H9 (cell line): ENCODE data around the gene GNB1L. TPM values are rescaled to one million over a fixed set of nuclear protein-coding genes. Genes with fewer than 3 reads are reported as not detected.

Source experiments
- DNase-seq: peaks from one replicate; pipeline ENCODE4 v3.0.0-alpha.2; 2017
- H2AFZ ChIP-seq: one replicate; pipeline ENCODE4 v1.6.1; 2013; ENCODE audit warnings: mild to moderate bottlenecking, low read length, control low read depth, moderate library complexity
- H2AK5ac ChIP-seq: 2 replicates; pipeline ENCODE4 v1.6.1; 2013; ENCODE audit warnings: low read length, control low read depth, mixed read lengths; ENCODE audit not compliant: insufficient read length
- H2BK120ac ChIP-seq: one replicate; pipeline ENCODE4 v1.6.1; 2013; ENCODE audit warnings: low read depth, mild to moderate bottlenecking, low read length, control low read depth, inconsistent platforms; ENCODE audit not compliant: poor library complexity, severe bottlenecking
- H2BK12ac ChIP-seq: 2 replicates; pipeline ENCODE4 v1.6.1; 2013; ENCODE audit warnings: low read length, control low read depth, mixed read lengths, low read depth; ENCODE audit not compliant: insufficient read length
- H2BK15ac ChIP-seq: 2 replicates; pipeline ENCODE4 v1.6.1; 2013; ENCODE audit warnings: low read depth, low read length, control low read depth
- H2BK20ac ChIP-seq: one replicate; pipeline ENCODE4 v1.6.1; 2013; ENCODE audit warnings: low read depth, mild to moderate bottlenecking, low read length, control low read depth, inconsistent platforms; ENCODE audit not compliant: poor library complexity, severe bottlenecking
- H2BK5ac ChIP-seq: 2 replicates; pipeline ENCODE4 v1.6.1; 2013; ENCODE audit warnings: low read length, control low read depth, mixed read lengths; ENCODE audit not compliant: insufficient read length
- H3K14ac ChIP-seq: 2 replicates; pipeline ENCODE4 v1.6.1; 2013; ENCODE audit warnings: low read length, control low read depth; ENCODE audit not compliant: insufficient read depth
- H3K18ac ChIP-seq: 2 replicates; pipeline ENCODE4 v1.6.1; 2013; ENCODE audit warnings: low read depth, mild to moderate bottlenecking, mixed read lengths, low read length, control low read depth; ENCODE audit not compliant: insufficient read length
- H3K23ac ChIP-seq: 2 replicates; pipeline ENCODE4 v1.6.1; 2013; ENCODE audit warnings: low read length, control low read depth, mixed read lengths, low read depth; ENCODE audit not compliant: insufficient read length
- H3K23me2 ChIP-seq: 2 replicates; pipeline ENCODE4 v1.6.1; 2013; ENCODE audit warnings: low read depth, mild to moderate bottlenecking, mixed read lengths, low read length, control low read depth; ENCODE audit not compliant: insufficient read length, poor library complexity, severe bottlenecking
- H3K27ac ChIP-seq: 2 replicates; pipeline ENCODE4 v1.5.1; 2013; ENCODE audit warnings: low read length, control low read depth, mixed read lengths, low read depth; ENCODE audit not compliant: insufficient read length
- H3K27me3 ChIP-seq: 2 replicates; pipeline ENCODE4 v1.6.1; 2013; ENCODE audit warnings: low read length, control low read depth, inconsistent platforms; ENCODE audit not compliant: insufficient read depth
- H3K4ac ChIP-seq: 2 replicates; pipeline ENCODE4 v1.6.1; 2013; ENCODE audit warnings: low read depth, mild to moderate bottlenecking, control low read depth, inconsistent platforms, low read length, moderate library complexity
- H3K4me1 ChIP-seq: 2 replicates; pipeline ENCODE4 v1.6.1; 2013; ENCODE audit warnings: low read length, control low read depth, inconsistent platforms; ENCODE audit not compliant: insufficient read depth
- H3K4me2 ChIP-seq: 2 replicates; pipeline ENCODE4 v1.6.1; 2013; ENCODE audit warnings: low read length, control low read depth, mixed read lengths; ENCODE audit not compliant: insufficient read length, insufficient read depth
- H3K56ac ChIP-seq: 2 replicates; pipeline ENCODE4 v1.6.1; 2013; ENCODE audit warnings: low read depth, mild to moderate bottlenecking, mixed read lengths, low read length, control low read depth; ENCODE audit not compliant: insufficient read length
- H3K79me1 ChIP-seq: 2 replicates; pipeline ENCODE4 v1.6.1; 2013; ENCODE audit warnings: low read depth, mild to moderate bottlenecking, moderate library complexity, low read length, control low read depth, inconsistent platforms; ENCODE audit not compliant: insufficient read depth, poor library complexity, severe bottlenecking
- H3K79me2 ChIP-seq: 2 replicates; pipeline ENCODE4 v1.6.1; 2013; ENCODE audit warnings: low read length, control low read depth, inconsistent platforms; ENCODE audit not compliant: insufficient read depth
- H3K9ac ChIP-seq: 2 replicates; pipeline ENCODE4 v1.6.1; 2013; ENCODE audit warnings: low read length, control low read depth, mixed read lengths; ENCODE audit not compliant: insufficient read length; ENCODE audit errors: extremely low read depth
- H3K9me3 ChIP-seq: one replicate; pipeline ENCODE4 v1.6.1; 2013; ENCODE audit warnings: low read depth, low read length, inconsistent platforms; ENCODE audit not compliant: control insufficient read depth
- H3T11ph ChIP-seq: one replicate; pipeline ENCODE4 v1.6.1; 2013; ENCODE audit warnings: mild to moderate bottlenecking, low read length, control low read depth, inconsistent platforms
- H4K20me1 ChIP-seq: one replicate; pipeline ENCODE4 v1.6.1; 2013; ENCODE audit not compliant: control insufficient read depth, insufficient read length, insufficient read depth
- H4K5ac ChIP-seq: 2 replicates; pipeline ENCODE4 v1.6.1; 2013; ENCODE audit warnings: low read depth, mild to moderate bottlenecking, mixed read lengths, low read length, control low read depth; ENCODE audit not compliant: insufficient read length
- H4K8ac ChIP-seq: replicated peaks from 2 replicates; pipeline ENCODE4 v1.6.1; 2013; ENCODE audit warnings: low read length, control low read depth, mixed read lengths, low read depth; ENCODE audit not compliant: insufficient read length
- H4K91ac ChIP-seq: 2 replicates; pipeline ENCODE4 v1.6.1; 2013; ENCODE audit warnings: low read depth, mild to moderate bottlenecking, moderate library complexity, mixed read lengths, low read length, control low read depth; ENCODE audit not compliant: insufficient read length
- H3K27ac Mint-ChIP-seq, 3 experiments: 2 replicates in 2 of 3; 3 replicates in 1 of 3; pipeline ENCODE4 v1.8.0; 2020 to 2021; ENCODE audit warnings: mixed read lengths in 3 of 3, mild to moderate bottlenecking in 1 of 3, moderate library complexity in 1 of 3
- H3K27me3 Mint-ChIP-seq: 2 replicates; pipeline ENCODE4 v1.8.0; 2021; ENCODE audit warnings: low read depth, mild to moderate bottlenecking, moderate library complexity, mixed read lengths
- H3K36me3 Mint-ChIP-seq, 3 experiments: 2 replicates in 2 of 3; 3 replicates in 1 of 3; pipeline ENCODE4 v1.8.0; 2020 to 2021; ENCODE audit warnings: low read depth in 3 of 3, mixed read lengths in 3 of 3; ENCODE audit not compliant: insufficient read depth in 1 of 3
- H3K4me1 Mint-ChIP-seq, 2 experiments: 2 replicates each; pipeline ENCODE4 v1.8.0; 2020; ENCODE audit warnings: mixed read lengths in 2 of 2
- H3K4me3 Mint-ChIP-seq, 2 experiments: 2 replicates in 1 of 2; 3 replicates in 1 of 2; pipeline ENCODE4 v1.8.0; 2020 to 2021; ENCODE audit warnings: mild to moderate bottlenecking in 2 of 2, mixed read lengths in 2 of 2, moderate library complexity in 1 of 2
- H3K9me3 Mint-ChIP-seq, 2 experiments: 2 replicates in 1 of 2; 3 replicates in 1 of 2; pipeline ENCODE4 v1.8.0; 2020; ENCODE audit warnings: mild to moderate bottlenecking in 2 of 2, mixed read lengths in 2 of 2, moderate library complexity in 1 of 2
- WGBS: extraction: QIAGEN DNeasy Blood & Tissue Kit; methylation state at CpG from one replicate; pipeline ENCODE4 v1.1.7; 2013; ENCODE audit warnings: missing lambda C conversion rate, low lambda C conversion rate, mixed read lengths; ENCODE audit not compliant: insufficient read length; ENCODE audit errors: extremely low coverage; 5-methylcytosine and 5-hydroxymethylcytosine counted together
- total RNA-seq: library from RNA; stranded (reverse); gene quantifications from 2 replicates; pipeline ENCODE4 v1.2.1, GENCODE V29; 2021
- TF ChIP-seq, protein P1 (sequence below): fragments of 200-600 bp; sonication (generic); conservative IDR thresholded peaks from 3 replicates; pipeline ENCODE4 v1.8.0; 2021; ENCODE audit warnings: antibody characterized with exemption, mild to moderate bottlenecking

The GNB1L gene
- total RNA-seq, 1 experiment from 2014 or later, result 22.4 TPM

DNA sequence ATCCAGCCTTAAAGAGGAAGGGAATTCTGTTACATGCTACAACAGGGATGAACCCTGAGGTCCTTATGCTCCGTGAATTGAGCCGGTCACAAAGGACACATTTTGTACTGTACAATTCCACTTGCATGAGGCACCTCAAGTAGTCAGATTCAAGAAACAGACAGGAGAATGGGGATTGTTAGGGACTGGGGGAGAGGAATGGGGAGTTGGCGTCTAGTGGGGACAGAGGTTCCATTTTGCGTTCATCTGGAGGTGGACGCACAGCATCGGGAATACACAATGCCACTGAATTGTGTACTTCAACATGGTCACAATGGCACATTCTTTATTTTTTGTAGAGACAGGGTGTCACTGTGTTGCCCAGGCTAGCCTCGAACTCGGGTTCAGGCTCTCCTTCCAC is 80.0 kb downstream of the GNB1L start:
- Histone ChIP-seq H4K20me1 (no peaks in the 10 kb centered on the region), H3K4me1 (no peaks in the 10 kb centered on the region), H3K79me2 (no peaks in the 10 kb centered on the region), H3K23me2 (no peaks in the 10 kb centered on the region), H3K27me3 (peaks cover 3% of the 10 kb centered on the region; the same call in 1 of the 2 replicates), H3K4ac (no peak overlapping the region), H3K56ac (no peak overlapping the region), H3K9ac (no peak overlapping the region), H3K23ac (no peak overlapping the region), H2AFZ (no peak overlapping the region), H2BK12ac (no peak overlapping the region), H3T11ph (no peak overlapping the region), H2BK20ac (no peak overlapping the region), H4K5ac (no peak overlapping the region), H3K27ac (no peak overlapping the region), H3K9me3 (no peaks in the 10 kb centered on the region), H2BK120ac (no peak overlapping the region), H2BK5ac (no peak overlapping the region), H2AK5ac (no peak overlapping the region), H3K4me2 (no peak overlapping the region), H3K14ac (no peak overlapping the region), H4K91ac (no peak overlapping the region), H4K8ac (no peak overlapping the region), H3K79me1 (no peaks in the 10 kb centered on the region), H3K18ac (no peak overlapping the region), H2BK15ac (no peak overlapping the region)
- Mint-ChIP-seq H3K4me1 (peaks cover 2 to 3% of the 10 kb centered on the region in 2 experiments; a peak in 3 of 4 replicates), H3K9me3 (no peaks in the 10 kb centered on the region), H3K27me3 (peaks cover 72% of the 10 kb centered on the region), H3K4me3 (no peak overlapping the region), H3K36me3 (no peaks in the 10 kb centered on the region), H3K27ac (no peak overlapping the region)
- no CpG with 5 or more reads among the region's 8 CpGs for WGBS
- DNase-seq, result no peak
- TF ChIP-seq, protein P1, sequence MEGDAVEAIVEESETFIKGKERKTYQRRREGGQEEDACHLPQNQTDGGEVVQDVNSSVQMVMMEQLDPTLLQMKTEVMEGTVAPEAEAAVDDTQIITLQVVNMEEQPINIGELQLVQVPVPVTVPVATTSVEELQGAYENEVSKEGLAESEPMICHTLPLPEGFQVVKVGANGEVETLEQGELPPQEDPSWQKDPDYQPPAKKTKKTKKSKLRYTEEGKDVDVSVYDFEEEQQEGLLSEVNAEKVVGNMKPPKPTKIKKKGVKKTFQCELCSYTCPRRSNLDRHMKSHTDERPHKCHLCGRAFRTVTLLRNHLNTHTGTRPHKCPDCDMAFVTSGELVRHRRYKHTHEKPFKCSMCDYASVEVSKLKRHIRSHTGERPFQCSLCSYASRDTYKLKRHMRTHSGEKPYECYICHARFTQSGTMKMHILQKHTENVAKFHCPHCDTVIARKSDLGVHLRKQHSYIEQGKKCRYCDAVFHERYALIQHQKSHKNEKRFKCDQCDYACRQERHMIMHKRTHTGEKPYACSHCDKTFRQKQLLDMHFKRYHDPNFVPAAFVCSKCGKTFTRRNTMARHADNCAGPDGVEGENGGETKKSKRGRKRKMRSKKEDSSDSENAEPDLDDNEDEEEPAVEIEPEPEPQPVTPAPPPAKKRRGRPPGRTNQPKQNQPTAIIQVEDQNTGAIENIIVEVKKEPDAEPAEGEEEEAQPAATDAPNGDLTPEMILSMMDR, result no peak
